ENCODE results near the gene HIC2.
"Not testable (repeated sequence)": the region's sequence is repeated elsewhere in the genome, so short reads cannot be mapped to it uniquely, and the experiment has no call there.

The HIC2 gene

GRCh38 chr22:21417227-21417746, at the start of gene HIC2:
Gene HIC2, plus strand, starts transcription at chr22:21417371. Its CDS starts 25,461 bp downstream, at chr22:21442832.
- not testable (repeated sequence) for DNase-seq

- DNase-seq, result not testable (repeated sequence)
Measured at GRCh38 chr22:21368603-21369310, 48.4 kb upstream of the HIC2 start.

GRCh38 chr22:21375880-21376279, 41.3 kb upstream of the HIC2 start:
- not testable (repeated sequence) for DNase-seq

GRCh38 chr22:21383701-21384467, 33.3 kb upstream of the HIC2 start, which contains the start of gene RIMBP3B:
Gene RIMBP3B, plus strand, starts transcription at chr22:21383751. Its CDS starts 108 bp downstream, at chr22:21383859.
- DNase-seq, result not testable (repeated sequence)

GRCh38 chr22:21384468-21385357, 32.5 kb upstream of the HIC2 start:
- DNase-seq, result not testable (repeated sequence)

- DNase-seq, result not testable (repeated sequence)
Measured at GRCh38 chr22:21389480-21389879, 27.7 kb upstream of the HIC2 start.

GRCh38 chr22:21390013-21390412, 27.2 kb upstream of the HIC2 start:
- DNase-seq, result not testable (repeated sequence)

GRCh38 chr22:21394613-21395012, 22.6 kb upstream of the HIC2 start:
- DNase-seq, result not testable (repeated sequence)

GRCh38 chr22:21401197-21401969, 15.8 kb upstream of the HIC2 start:
- not testable (repeated sequence) for DNase-seq

GRCh38 chr22:21402763-21403314, 14.3 kb upstream of the HIC2 start:
- DNase-seq, result not testable (repeated sequence)

GRCh38 chr22:21407139-21407538, 10.0 kb upstream of the HIC2 start:
- DNase-seq, result not testable (repeated sequence)

- not testable (repeated sequence) for DNase-seq
Measured at GRCh38 chr22:21407792-21408191, 9.4 kb upstream of the HIC2 start.

- not testable (repeated sequence) for DNase-seq
Measured at GRCh38 chr22:21416375-21416774, 796 bp upstream of the HIC2 start.

GRCh38 chr22:21417853-21418252, 682 bp downstream of the HIC2 start:
- not testable (repeated sequence) for DNase-seq

GRCh38 chr22:21418974-21419638, 1.9 kb downstream of the HIC2 start:
- not testable (repeated sequence) for DNase-seq

GRCh38 chr22:21420180-21420763, 3.1 kb downstream of the HIC2 start:
- DNase-seq, result not testable (repeated sequence)

GRCh38 chr22:21424084-21424709, 7.0 kb downstream of the HIC2 start:
- not testable (repeated sequence) for DNase-seq

- DNase-seq, result not testable (repeated sequence)
Measured at GRCh38 chr22:21434378-21435233, 17.4 kb downstream of the HIC2 start.
